ENCODE results near the gene LRP4.
A peak's percentile ranks its signal among the peaks of the same experiment; 100 is the strongest.

Gene LRP4

GRCh38 chr11:46892838-46893237 lies 25.5 kb downstream of the LRP4 start:
- no peak for DNase-seq (ENCODE audit: low spot score)

- DNase-seq (ENCODE audit: low spot score): no peak
Measured at GRCh38 chr11:46892109-46892508, 26.2 kb downstream of the LRP4 start.

GRCh38 chr11:46890665-46891064 lies 27.7 kb downstream of the LRP4 start:
- no peak for DNase-seq (ENCODE audit: low spot score)

- peak; percentile 74 for DNase-seq (ENCODE audit: low spot score)
Measured at GRCh38 chr11:46889689-46890475, 28.5 kb downstream of the LRP4 start.

GRCh38 chr11:46889251-46889650 lies 29.1 kb downstream of the LRP4 start:
- no peak for DNase-seq (ENCODE audit: low spot score)

GRCh38 chr11:46888636-46889035 lies 29.7 kb downstream of the LRP4 start:
- no peak for DNase-seq (ENCODE audit: low spot score)

- no peak for DNase-seq (ENCODE audit: low spot score)
Measured at GRCh38 chr11:46886211-46886610, 32.1 kb downstream of the LRP4 start.

GRCh38 chr11:46879056-46879585 lies 39.2 kb downstream of the LRP4 start:
- no peak for DNase-seq (ENCODE audit: low spot score)

GRCh38 chr11:46877580-46877979 lies 40.8 kb downstream of the LRP4 start:
- DNase-seq (ENCODE audit: low spot score): no peak

- no peak for DNase-seq (ENCODE audit: low spot score)
Measured at GRCh38 chr11:46876471-46876870, 41.9 kb downstream of the LRP4 start.

GRCh38 chr11:46874586-46874985 lies 43.8 kb downstream of the LRP4 start:
- no peak for DNase-seq (ENCODE audit: low spot score)

GRCh38 chr11:46868912-46869311 lies 49.4 kb downstream of the LRP4 start:
- DNase-seq (ENCODE audit: low spot score): no peak

GRCh38 chr11:46865340-46865739 lies 53.0 kb downstream of the LRP4 start:
- DNase-seq (ENCODE audit: low spot score): no peak

- no peak for DNase-seq (ENCODE audit: low spot score)
Measured at GRCh38 chr11:46860218-46860617, 58.1 kb downstream of the LRP4 start.

GRCh38 chr11:46858920-46859546 lies 59.3 kb downstream of the LRP4 start:
- no peak for DNase-seq (ENCODE audit: low spot score)

- no peak for DNase-seq (ENCODE audit: low spot score)
Measured at GRCh38 chr11:46857666-46858065, 60.7 kb downstream of the LRP4 start.

- DNase-seq (ENCODE audit: low spot score): no peak
Measured at GRCh38 chr11:46856605-46857343, 61.6 kb downstream of the LRP4 start.

- no peak for DNase-seq (ENCODE audit: low spot score)
Measured at GRCh38 chr11:46855863-46856262, 62.5 kb downstream of the LRP4 start.

- DNase-seq (ENCODE audit: low spot score): no peak
Measured at GRCh38 chr11:46855167-46855566, 63.2 kb downstream of the LRP4 start.

GRCh38 chr11:46850829-46851380 lies 67.4 kb downstream of the LRP4 start:
- no peak for DNase-seq (ENCODE audit: low spot score)

GRCh38 chr11:46849631-46850030 lies 68.7 kb downstream of the LRP4 start:
- DNase-seq (ENCODE audit: low spot score): no peak

- peak; percentile 21 for DNase-seq (ENCODE audit: low spot score)
Measured at GRCh38 chr11:46846510-46846830, 71.9 kb downstream of the LRP4 start.
